ENCODE measurements around the gene AKAP11. TPM values are rescaled to one million over a fixed set of nuclear protein-coding genes. Genes with fewer than 3 reads are reported as not detected.

The AKAP11 gene
- total and polyA plus RNA-seq, 2 of the 8 experiments (the other 6 are each of a cell fraction or from before 2014, with no cell fraction given) = 4.5 to 21.9 TPM

DNA sequence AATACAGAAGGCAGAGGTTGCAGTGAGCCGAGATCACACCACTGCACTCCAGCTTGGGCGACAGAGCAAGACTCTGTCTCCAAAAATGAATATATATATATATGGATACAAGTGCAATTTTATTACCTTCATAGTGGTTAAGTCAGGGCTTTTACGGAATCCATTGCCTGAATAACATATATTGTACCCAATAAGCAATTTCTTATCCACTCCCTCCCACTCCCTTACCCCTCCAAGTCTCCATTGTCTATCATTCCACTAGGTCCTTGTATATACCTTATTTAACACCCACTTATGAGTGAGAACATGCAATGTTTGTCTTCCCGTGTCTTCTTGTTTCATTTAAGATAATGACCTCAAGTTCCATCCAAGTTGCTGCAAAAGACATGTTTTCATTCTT, 48.3 kb upstream of the AKAP11 start (continued):
- TF ChIP-seq, protein P1, sequence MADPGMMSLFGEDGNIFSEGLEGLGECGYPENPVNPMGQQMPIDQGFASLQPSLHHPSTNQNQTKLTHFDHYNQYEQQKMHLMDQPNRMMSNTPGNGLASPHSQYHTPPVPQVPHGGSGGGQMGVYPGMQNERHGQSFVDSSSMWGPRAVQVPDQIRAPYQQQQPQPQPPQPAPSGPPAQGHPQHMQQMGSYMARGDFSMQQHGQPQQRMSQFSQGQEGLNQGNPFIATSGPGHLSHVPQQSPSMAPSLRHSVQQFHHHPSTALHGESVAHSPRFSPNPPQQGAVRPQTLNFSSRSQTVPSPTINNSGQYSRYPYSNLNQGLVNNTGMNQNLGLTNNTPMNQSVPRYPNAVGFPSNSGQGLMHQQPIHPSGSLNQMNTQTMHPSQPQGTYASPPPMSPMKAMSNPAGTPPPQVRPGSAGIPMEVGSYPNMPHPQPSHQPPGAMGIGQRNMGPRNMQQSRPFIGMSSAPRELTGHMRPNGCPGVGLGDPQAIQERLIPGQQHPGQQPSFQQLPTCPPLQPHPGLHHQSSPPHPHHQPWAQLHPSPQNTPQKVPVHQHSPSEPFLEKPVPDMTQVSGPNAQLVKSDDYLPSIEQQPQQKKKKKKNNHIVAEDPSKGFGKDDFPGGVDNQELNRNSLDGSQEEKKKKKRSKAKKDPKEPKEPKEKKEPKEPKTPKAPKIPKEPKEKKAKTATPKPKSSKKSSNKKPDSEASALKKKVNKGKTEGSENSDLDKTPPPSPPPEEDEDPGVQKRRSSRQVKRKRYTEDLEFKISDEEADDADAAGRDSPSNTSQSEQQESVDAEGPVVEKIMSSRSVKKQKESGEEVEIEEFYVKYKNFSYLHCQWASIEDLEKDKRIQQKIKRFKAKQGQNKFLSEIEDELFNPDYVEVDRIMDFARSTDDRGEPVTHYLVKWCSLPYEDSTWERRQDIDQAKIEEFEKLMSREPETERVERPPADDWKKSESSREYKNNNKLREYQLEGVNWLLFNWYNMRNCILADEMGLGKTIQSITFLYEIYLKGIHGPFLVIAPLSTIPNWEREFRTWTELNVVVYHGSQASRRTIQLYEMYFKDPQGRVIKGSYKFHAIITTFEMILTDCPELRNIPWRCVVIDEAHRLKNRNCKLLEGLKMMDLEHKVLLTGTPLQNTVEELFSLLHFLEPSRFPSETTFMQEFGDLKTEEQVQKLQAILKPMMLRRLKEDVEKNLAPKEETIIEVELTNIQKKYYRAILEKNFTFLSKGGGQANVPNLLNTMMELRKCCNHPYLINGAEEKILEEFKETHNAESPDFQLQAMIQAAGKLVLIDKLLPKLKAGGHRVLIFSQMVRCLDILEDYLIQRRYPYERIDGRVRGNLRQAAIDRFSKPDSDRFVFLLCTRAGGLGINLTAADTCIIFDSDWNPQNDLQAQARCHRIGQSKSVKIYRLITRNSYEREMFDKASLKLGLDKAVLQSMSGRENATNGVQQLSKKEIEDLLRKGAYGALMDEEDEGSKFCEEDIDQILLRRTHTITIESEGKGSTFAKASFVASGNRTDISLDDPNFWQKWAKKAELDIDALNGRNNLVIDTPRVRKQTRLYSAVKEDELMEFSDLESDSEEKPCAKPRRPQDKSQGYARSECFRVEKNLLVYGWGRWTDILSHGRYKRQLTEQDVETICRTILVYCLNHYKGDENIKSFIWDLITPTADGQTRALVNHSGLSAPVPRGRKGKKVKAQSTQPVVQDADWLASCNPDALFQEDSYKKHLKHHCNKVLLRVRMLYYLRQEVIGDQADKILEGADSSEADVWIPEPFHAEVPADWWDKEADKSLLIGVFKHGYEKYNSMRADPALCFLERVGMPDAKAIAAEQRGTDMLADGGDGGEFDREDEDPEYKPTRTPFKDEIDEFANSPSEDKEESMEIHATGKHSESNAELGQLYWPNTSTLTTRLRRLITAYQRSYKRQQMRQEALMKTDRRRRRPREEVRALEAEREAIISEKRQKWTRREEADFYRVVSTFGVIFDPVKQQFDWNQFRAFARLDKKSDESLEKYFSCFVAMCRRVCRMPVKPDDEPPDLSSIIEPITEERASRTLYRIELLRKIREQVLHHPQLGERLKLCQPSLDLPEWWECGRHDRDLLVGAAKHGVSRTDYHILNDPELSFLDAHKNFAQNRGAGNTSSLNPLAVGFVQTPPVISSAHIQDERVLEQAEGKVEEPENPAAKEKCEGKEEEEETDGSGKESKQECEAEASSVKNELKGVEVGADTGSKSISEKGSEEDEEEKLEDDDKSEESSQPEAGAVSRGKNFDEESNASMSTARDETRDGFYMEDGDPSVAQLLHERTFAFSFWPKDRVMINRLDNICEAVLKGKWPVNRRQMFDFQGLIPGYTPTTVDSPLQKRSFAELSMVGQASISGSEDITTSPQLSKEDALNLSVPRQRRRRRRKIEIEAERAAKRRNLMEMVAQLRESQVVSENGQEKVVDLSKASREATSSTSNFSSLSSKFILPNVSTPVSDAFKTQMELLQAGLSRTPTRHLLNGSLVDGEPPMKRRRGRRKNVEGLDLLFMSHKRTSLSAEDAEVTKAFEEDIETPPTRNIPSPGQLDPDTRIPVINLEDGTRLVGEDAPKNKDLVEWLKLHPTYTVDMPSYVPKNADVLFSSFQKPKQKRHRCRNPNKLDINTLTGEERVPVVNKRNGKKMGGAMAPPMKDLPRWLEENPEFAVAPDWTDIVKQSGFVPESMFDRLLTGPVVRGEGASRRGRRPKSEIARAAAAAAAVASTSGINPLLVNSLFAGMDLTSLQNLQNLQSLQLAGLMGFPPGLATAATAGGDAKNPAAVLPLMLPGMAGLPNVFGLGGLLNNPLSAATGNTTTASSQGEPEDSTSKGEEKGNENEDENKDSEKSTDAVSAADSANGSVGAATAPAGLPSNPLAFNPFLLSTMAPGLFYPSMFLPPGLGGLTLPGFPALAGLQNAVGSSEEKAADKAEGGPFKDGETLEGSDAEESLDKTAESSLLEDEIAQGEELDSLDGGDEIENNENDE (IDR thresholded peaks at IDR 0.05; ENCODE audit: insufficient replicate concordance, low read length) = no peak
- TF ChIP-seq CREB1 (IDR thresholded peaks at IDR 0.05) (no peak), SAP30 (IDR thresholded peaks at IDR 0.05; ENCODE audit: insufficient read depth, insufficient replicate concordance, low read length) (no peak), KDM5A (IDR thresholded peaks at IDR 0.05; ENCODE audit: low read length) (no peak), JUND (IDR thresholded peaks at IDR 0.05; ENCODE audit: low read length) (no peak), SUZ12 (IDR thresholded peaks at IDR 0.05; ENCODE audit: low read length) (no peak), KDM1A (IDR thresholded peaks at IDR 0.05; ENCODE audit: borderline replicate concordance, low read length) (no peak)
